HG03045 (cell line): ENCODE results near the gene TUB.

ENCODE experiments used
- ATAC-seq: cut with Tn5 transposase; IDR thresholded peaks from one replicate; pipeline ENCODE4 v1.9.1; 2021; ENCODE audit warnings: mild to moderate bottlenecking, moderate library complexity; ENCODE audit not compliant: unreplicated experiment

The TUB gene, protein sequence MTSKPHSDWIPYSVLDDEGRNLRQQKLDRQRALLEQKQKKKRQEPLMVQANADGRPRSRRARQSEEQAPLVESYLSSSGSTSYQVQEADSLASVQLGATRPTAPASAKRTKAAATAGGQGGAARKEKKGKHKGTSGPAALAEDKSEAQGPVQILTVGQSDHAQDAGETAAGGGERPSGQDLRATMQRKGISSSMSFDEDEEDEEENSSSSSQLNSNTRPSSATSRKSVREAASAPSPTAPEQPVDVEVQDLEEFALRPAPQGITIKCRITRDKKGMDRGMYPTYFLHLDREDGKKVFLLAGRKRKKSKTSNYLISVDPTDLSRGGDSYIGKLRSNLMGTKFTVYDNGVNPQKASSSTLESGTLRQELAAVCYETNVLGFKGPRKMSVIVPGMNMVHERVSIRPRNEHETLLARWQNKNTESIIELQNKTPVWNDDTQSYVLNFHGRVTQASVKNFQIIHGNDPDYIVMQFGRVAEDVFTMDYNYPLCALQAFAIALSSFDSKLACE

DNA sequence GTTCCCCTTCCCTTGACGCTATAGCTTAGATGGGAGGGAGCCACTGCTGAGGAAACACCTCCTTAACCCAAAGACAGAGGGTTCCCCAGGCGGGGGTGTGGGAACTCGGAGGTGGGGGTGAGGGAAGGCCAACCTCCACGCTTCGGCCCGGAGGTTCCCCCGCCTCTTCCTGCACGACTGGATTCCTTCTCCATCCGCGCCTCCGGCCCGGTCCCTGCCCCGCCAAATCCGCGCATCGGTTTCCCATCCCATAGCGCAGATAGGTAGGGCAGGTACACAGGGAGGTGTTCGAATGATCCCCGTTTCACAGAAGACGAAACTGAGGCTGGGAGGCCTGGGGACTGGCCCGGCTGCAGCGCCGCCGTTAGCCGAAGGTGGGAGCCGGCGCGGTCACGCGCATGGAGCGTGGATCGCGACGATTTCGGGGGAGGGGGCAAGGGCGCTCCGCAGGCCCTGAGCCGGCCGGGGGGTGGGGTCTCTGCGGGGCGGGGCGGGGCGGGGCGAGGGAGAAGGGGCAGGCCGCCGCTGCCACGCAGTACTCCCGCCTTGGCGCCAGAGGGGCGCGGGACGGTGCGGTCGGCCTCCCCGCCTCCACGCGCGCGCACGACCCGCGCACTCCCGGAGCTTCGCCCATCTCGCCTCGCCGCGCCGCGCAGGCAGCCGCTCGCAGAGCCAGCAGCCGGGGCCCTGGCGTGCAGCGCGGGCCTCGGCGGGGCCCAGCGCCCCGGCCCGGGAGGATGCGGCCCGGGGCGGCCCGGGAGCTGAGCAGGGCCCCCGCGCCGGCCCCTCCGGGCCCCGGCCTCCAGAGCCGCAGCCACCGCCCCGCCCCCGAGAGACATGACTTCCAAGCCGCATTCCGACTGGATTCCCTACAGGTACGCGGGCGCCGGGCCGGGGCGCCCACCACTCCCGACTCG lies at the start of gene TUB:
Gene TUB (plus strand): TSS at position 538 of the 917 bp plus-strand sequence. CDS start 300 bp downstream, at position 838.
- ATAC-seq: no peak

DNA sequence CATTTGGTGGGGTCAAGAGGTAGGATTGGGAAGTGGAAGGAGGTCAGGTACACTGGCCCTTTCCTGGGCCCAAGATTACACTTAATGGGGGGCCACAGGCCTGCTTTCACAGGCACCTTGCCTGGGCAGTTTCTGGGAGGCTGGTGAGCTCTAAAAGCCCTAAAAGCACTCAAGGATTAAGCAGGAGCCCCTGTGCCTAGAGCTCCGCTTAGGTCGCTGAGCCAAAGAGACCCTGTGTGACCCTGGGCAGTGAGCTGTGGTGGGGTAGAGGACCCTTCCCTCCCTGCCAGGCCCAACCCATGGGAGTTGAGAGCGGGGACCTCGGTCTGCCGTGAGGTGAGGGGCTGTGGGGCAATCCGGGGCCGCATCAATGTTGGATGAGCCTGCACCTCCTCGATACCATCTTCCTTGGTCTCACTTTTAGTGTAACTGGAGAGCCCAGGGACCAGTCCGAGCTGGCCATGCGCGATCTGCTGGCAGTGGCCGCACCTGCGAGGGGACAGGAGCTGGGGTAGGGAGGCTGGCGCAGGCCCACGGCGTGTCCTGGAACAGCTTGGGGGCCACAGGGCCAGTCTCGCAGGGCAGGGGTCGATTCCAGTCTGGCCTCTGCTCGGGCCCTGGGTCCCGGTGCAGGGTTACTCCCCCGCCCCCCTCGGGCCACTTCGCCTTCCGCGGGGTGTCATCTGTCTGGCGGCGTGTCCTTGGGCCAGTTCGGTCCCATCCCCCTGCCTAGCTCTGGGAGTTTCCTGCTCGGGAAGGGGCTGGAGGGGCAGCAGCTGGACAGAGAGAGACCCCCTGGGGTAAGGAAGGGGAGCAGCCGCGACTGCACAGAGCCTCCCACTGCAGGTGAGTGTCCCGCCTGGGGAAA lies 49.5 kb upstream of the TUB start:
- no peak for ATAC-seq

- no peak for ATAC-seq
Measured at GRCh38 chr11:8032122-8032521, 48.9 kb upstream of the TUB start.

GRCh38 chr11:8032576-8033304 lies 48.3 kb upstream of the TUB start:
- no peak for ATAC-seq

- peak; percentile 80 for ATAC-seq
Measured at GRCh38 chr11:8033305-8034105, 47.5 kb upstream of the TUB start.

GRCh38 chr11:8034106-8034585 lies 46.9 kb upstream of the TUB start:
- ATAC-seq: no peak

GRCh38 chr11:8034604-8035190 lies 46.3 kb upstream of the TUB start:
- no peak for ATAC-seq

DNA sequence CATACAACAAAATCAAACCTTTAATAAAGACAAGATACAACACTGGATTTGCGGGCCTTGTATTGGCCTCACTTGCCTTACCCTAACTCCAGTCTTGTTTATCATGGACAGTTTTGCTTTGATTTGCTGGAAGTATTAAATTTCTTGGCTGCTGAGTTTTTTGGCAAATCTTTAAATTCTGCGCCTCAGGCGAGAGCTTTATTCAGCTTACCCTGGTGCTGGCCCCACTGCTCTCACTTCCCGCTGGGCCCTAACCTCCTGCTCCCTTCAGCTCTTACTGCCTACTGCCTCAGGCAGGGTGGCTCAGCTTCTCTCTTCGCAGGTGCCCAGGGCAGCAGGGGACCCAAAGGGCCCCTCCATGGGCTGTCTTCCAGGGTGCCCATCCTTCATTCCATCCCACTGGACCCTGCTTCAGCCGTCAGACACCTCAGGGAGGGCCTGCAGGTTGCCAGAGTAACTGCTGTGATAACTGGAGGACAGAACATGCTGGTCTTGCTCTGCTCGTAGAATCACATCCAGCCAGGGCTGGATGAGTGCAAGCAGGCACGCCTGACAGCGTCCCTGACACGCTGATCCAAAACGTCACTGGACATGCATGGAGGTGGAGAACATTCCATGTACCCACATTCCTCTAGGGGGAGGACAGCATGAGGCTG lies 45.7 kb upstream of the TUB start:
- no peak for ATAC-seq

DNA sequence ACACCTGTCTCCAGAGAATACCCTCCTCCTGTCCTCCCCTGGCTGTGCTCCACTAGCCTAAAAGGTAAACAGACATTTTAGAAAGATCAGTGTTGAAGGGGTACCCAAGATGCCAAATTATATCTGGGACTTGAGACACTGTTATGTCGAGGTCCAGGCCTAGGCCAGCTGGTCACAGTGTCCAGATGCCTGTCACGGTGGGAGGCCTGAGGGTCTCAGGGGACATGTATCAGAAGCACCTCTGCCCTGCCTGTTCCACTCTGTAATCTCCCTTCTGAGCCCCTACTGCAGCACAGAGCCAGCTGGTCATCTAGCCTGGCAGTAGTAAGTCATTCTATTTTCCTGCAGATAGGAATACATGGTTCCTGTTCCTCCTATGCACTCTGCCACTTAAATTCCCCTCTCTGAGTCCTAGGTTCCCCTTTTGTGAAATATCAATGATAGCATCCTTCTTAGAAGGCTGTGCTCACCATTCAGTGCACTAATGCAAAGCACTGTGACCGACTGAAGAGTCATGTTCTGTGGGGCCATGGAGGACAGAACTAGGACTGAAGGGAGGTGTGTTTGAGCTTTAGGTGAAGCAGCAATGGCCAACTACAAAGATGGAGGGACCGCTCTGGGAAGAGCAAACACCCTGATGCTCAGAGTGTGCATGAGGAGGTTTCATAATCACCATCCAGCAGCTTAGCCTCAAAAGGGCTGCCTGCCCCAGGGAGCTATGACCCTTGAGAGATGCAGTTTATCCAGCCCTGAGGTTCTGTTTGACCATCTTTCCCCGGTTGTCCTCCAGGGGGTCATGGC lies 44.8 kb upstream of the TUB start:
- ATAC-seq: no peak

DNA sequence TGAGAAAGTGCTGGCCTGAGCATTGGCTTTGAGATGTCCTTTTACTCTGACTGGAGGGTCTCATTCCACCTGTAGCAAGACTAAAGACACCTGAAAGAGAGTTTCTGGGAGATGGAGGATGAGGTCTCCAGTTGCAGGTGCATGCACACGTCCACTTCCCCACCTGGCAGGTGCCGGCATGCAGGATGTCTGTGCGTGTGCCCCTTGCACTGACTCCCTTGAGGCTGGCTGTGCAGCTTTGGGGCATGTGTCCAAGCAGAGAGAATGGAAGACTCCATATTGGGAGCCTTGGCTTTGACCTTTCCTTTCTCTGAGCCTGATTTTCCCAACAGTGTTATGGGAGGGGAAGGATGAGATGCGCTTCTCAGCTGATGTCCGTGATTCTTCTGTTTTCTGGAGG lies 44.0 kb upstream of the TUB start:
- ATAC-seq: no peak

- ATAC-seq: no peak
Measured at GRCh38 chr11:8038393-8038792, 42.6 kb upstream of the TUB start.

DNA sequence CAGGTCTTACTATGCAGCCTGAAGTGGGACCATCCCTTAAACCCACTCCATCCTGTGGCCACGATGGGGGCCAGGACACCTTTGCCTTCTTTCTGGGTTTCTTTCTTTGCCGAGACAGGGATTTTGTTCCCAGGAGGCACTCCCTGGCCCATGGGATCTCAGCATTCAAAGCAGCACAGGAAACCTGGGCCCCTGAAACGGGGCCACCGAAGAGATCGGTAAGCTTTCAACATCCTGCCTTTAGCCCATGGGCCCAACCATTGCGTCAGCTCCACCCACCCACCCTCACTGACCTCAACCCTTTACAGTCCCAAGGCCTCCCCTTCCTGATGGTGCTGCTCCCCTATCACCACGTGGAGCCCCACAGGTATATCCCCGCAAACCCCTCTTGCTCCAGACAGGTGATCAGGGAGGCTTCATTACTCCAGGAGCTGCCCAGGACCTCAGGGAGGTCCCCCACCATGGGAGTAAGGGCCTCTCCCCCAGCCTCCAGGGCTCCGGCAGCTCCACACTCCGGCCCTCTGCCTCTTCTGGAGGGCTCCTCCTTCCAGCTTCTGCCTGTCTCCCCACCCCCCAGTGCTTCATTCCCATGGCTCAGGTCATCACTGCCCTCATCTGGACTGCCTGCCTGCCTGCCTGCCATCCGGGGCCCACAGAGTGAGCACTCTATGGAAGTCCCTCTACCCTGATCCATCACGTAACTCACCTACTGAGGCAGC lies 42.0 kb upstream of the TUB start:
- ATAC-seq: no peak

DNA sequence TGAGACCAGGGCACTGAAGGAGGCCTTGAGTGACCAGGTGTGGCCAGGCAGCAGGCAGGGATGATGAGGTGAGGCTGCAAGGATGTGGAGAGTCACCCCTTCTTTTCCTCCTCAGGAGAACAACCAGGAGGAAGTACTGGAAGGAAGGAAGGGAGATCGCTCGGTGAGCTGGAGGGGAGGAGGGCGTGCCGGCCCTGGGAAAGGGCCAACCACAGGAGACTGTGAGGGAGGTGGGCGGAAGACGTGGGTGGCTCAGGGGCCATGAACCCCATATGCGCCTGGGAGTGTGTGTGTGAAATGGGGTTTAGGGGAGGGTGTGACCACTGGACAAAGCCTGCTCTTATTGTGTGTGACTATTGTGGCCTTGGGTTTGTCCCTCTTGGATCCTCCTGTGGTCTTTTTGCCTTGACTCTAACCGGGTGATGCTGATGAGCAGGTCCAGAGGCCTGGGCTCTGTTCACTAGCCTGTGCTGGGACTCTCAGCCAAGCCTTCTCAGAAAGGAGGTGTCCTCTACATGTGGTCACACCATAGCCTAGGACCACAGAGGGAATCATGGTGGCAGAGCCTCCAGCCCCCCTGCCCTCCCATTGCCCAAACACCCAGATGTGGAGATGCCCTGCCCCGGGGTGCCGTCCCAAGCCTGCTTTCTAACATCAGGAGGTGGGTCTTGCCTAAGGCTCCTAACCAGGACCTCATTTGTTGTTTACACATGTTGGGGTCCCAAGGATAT lies 41.3 kb upstream of the TUB start:
- no peak for ATAC-seq

- ATAC-seq: no peak
Measured at GRCh38 chr11:8040261-8040920, 40.6 kb upstream of the TUB start.

GRCh38 chr11:8040921-8041285 lies 40.1 kb upstream of the TUB start:
- ATAC-seq: no peak

DNA sequence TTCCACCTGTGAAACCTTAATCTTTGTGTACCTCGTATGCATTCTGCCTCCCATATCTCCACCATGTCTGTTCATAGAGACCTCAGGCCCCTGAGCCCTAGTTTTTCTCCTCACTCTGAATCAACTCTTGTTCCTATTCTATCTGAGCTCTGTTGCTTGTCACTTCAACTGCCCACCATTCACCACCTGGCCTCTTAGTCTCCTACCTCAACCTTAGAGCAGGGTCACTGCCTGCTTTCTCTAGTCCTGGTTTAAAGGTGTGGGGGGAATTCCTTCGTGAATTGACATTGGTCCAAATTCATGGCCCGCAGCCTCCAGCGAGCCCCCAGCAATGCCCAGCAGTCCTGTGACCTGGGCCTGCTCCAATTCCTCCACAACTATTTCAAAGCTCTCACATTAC lies 39.4 kb upstream of the TUB start:
- no peak for ATAC-seq
